Measurements from ENCODE around the gene TMEM181. TPM values are rescaled to one million over a fixed set of nuclear protein-coding genes. Genes with fewer than 3 reads are reported as not detected.

The TMEM181 gene
- total RNA-seq, 1 donor from 2014 or later = 17.0 TPM

- intact Hi-C loops (cut with micrococcal nuclease) = no loop called here
- H3K36me3 Mint-ChIP-seq (ENCODE audit: low read depth) = peaks cover 6% of the 10 kb centered on the region
- H3K4me1 Mint-ChIP-seq (ENCODE audit: low read depth) = peaks cover 24% of the 10 kb centered on the region
- DNase-seq (ENCODE audit: low spot score) = no peak
- peak overlapping the region; percentile 43 for H3K27ac Mint-ChIP-seq
- H3K4me3 Mint-ChIP-seq = peak overlapping the region; percentile 74
- peaks cover 3% of the 10 kb centered on the region for H3K27me3 Mint-ChIP-seq (ENCODE audit: insufficient read depth)
- no peaks in the 10 kb centered on the region for H3K9me3 Mint-ChIP-seq
Measured at GRCh38 chr6:158559338-158559894, 475 bp upstream of the TMEM181 start.

GRCh38 chr6:158560836-158561320 is 987 bp downstream of the TMEM181 start:
- DNase-seq (ENCODE audit: low spot score) = no peak
- peak overlapping the region; percentile 95 for H3K27ac Mint-ChIP-seq
- intact Hi-C loops (cut with micrococcal nuclease) = loop anchor here (1.0 to 5.0 kb wide), 8 partner anchors 24 to 393 kb away; partner anchors contain the start of genes EZR, GTF2H5 and SERAC1
- H3K36me3 Mint-ChIP-seq (ENCODE audit: low read depth) = peaks cover 8% of the 10 kb centered on the region
- peaks cover 3% of the 10 kb centered on the region for H3K27me3 Mint-ChIP-seq (ENCODE audit: insufficient read depth)
- H3K4me3 Mint-ChIP-seq = peak overlapping the region; percentile 97
- peaks cover 36% of the 10 kb centered on the region for H3K4me1 Mint-ChIP-seq (ENCODE audit: low read depth)
- no peaks in the 10 kb centered on the region for H3K9me3 Mint-ChIP-seq

GRCh38 chr6:158561321-158561884 is 1.5 kb downstream of the TMEM181 start:
- Mint-ChIP-seq H3K4me1 (ENCODE audit: low read depth) (peaks cover 40% of the 10 kb centered on the region), H3K9me3 (no peaks in the 10 kb centered on the region), H3K4me3 (peak overlapping the region; percentile 97), H3K27ac (peak overlapping the region; percentile 95), H3K27me3 (ENCODE audit: insufficient read depth) (no peaks in the 10 kb centered on the region), H3K36me3 (ENCODE audit: low read depth) (peaks cover 8% of the 10 kb centered on the region)
- DNase-seq (ENCODE audit: low spot score) = no peak
- intact Hi-C loops (cut with micrococcal nuclease) = loop anchor here (2.0 to 5.0 kb wide), 5 partner anchors 25 to 341 kb away; partner anchors contain the start of gene EZR

GRCh38 chr6:158561938-158562337 is 2.0 kb downstream of the TMEM181 start:
- peaks cover 8% of the 10 kb centered on the region for H3K36me3 Mint-ChIP-seq (ENCODE audit: low read depth)
- no peaks in the 10 kb centered on the region for H3K9me3 Mint-ChIP-seq
- H3K27ac Mint-ChIP-seq = peak overlapping the region; percentile 1
- DNase-seq (ENCODE audit: low spot score) = no peak
- intact Hi-C loops (cut with micrococcal nuclease) = loop anchor here (2.0 to 5.0 kb wide), 5 partner anchors 25 to 341 kb away; partner anchors contain the start of gene EZR
- no peaks in the 10 kb centered on the region for H3K27me3 Mint-ChIP-seq (ENCODE audit: insufficient read depth)
- peaks cover 45% of the 10 kb centered on the region for H3K4me1 Mint-ChIP-seq (ENCODE audit: low read depth)
- peak overlapping the region; percentile 1 for H3K4me3 Mint-ChIP-seq

- H3K27ac Mint-ChIP-seq = no peak overlapping the region
- H3K27me3 Mint-ChIP-seq (ENCODE audit: insufficient read depth) = no peaks in the 10 kb centered on the region
- peak overlapping the region; percentile 47 for H3K4me3 Mint-ChIP-seq
- intact Hi-C loops (cut with micrococcal nuclease) = loop anchor here (5.0 kb wide), 1 partner anchor 253 kb away; the partner anchor contains the start of gene EZR
- H3K9me3 Mint-ChIP-seq = no peaks in the 10 kb centered on the region
- H3K36me3 Mint-ChIP-seq (ENCODE audit: low read depth) = peaks cover 11% of the 10 kb centered on the region
- DNase-seq (ENCODE audit: low spot score) = no peak
- H3K4me1 Mint-ChIP-seq (ENCODE audit: low read depth) = peaks cover 61% of the 10 kb centered on the region
Measured at GRCh38 chr6:158564243-158565121, 4.6 kb downstream of the TMEM181 start.

GRCh38 chr6:158565122-158565429 is 5.2 kb downstream of the TMEM181 start:
- Mint-ChIP-seq H3K4me1 (ENCODE audit: low read depth) (peaks cover 61% of the 10 kb centered on the region), H3K9me3 (no peaks in the 10 kb centered on the region), H3K36me3 (ENCODE audit: low read depth) (peaks cover 12% of the 10 kb centered on the region), H3K27me3 (ENCODE audit: insufficient read depth) (no peaks in the 10 kb centered on the region), H3K4me3 (peak overlapping the region; percentile 24), H3K27ac (no peak overlapping the region)
- DNase-seq (ENCODE audit: low spot score) = no peak
- intact Hi-C loops (cut with micrococcal nuclease) = no loop called here

- Mint-ChIP-seq H3K4me1 (ENCODE audit: low read depth) (peaks cover 61% of the 10 kb centered on the region), H3K36me3 (ENCODE audit: low read depth) (peaks cover 12% of the 10 kb centered on the region), H3K9me3 (no peaks in the 10 kb centered on the region), H3K27ac (no peak overlapping the region), H3K4me3 (no peak overlapping the region), H3K27me3 (ENCODE audit: insufficient read depth) (no peaks in the 10 kb centered on the region)
- intact Hi-C loops (cut with micrococcal nuclease) = no loop called here
- no peak for DNase-seq (ENCODE audit: low spot score)
Measured at GRCh38 chr6:158565482-158566040, 5.7 kb downstream of the TMEM181 start.

GRCh38 chr6:158566207-158566818 is 6.4 kb downstream of the TMEM181 start:
- Mint-ChIP-seq H3K4me3 (no peak overlapping the region), H3K27me3 (ENCODE audit: insufficient read depth) (no peaks in the 10 kb centered on the region), H3K9me3 (no peaks in the 10 kb centered on the region), H3K36me3 (ENCODE audit: low read depth) (peaks cover 11% of the 10 kb centered on the region), H3K27ac (peak overlapping the region; percentile 27), H3K4me1 (ENCODE audit: low read depth) (peaks cover 53% of the 10 kb centered on the region)
- no peak for DNase-seq (ENCODE audit: low spot score)
- intact Hi-C loops (cut with micrococcal nuclease) = no loop called here

- no peak for DNase-seq (ENCODE audit: low spot score)
- Mint-ChIP-seq H3K27ac (peak overlapping the region; percentile 80), H3K36me3 (ENCODE audit: low read depth) (peaks cover 8% of the 10 kb centered on the region), H3K4me3 (no peak overlapping the region), H3K4me1 (ENCODE audit: low read depth) (peaks cover 54% of the 10 kb centered on the region), H3K27me3 (ENCODE audit: insufficient read depth) (no peaks in the 10 kb centered on the region), H3K9me3 (no peaks in the 10 kb centered on the region)
- intact Hi-C loops (cut with micrococcal nuclease) = no loop called here
Measured at GRCh38 chr6:158567152-158567551, 7.3 kb downstream of the TMEM181 start.

GRCh38 chr6:158567871-158568401 is 8.0 kb downstream of the TMEM181 start:
- H3K4me3 Mint-ChIP-seq = peak overlapping the region; percentile 65
- peaks cover 12% of the 10 kb centered on the region for H3K36me3 Mint-ChIP-seq (ENCODE audit: low read depth)
- intact Hi-C loops (cut with micrococcal nuclease) = no loop called here
- no peak for DNase-seq (ENCODE audit: low spot score)
- H3K27me3 Mint-ChIP-seq (ENCODE audit: insufficient read depth) = no peaks in the 10 kb centered on the region
- H3K9me3 Mint-ChIP-seq = no peaks in the 10 kb centered on the region
- H3K27ac Mint-ChIP-seq = peak overlapping the region; percentile 80
- H3K4me1 Mint-ChIP-seq (ENCODE audit: low read depth) = peaks cover 60% of the 10 kb centered on the region

- no peak overlapping the region for H3K4me3 Mint-ChIP-seq
- intact Hi-C loops (cut with micrococcal nuclease) = no loop called here
Measured at GRCh38 chr6:158568549-158568948, 8.7 kb downstream of the TMEM181 start.

GRCh38 chr6:158569036-158569435 is 9.1 kb downstream of the TMEM181 start:
- H3K4me3 Mint-ChIP-seq = no peak overlapping the region
- peaks cover 18% of the 10 kb centered on the region for H3K36me3 Mint-ChIP-seq (ENCODE audit: low read depth)
- H3K4me1 Mint-ChIP-seq (ENCODE audit: low read depth) = peaks cover 64% of the 10 kb centered on the region
- H3K9me3 Mint-ChIP-seq = no peaks in the 10 kb centered on the region
- intact Hi-C loops (cut with micrococcal nuclease) = no loop called here
- no peak for DNase-seq (ENCODE audit: low spot score)
- no peaks in the 10 kb centered on the region for H3K27me3 Mint-ChIP-seq (ENCODE audit: insufficient read depth)
- no peak overlapping the region for H3K27ac Mint-ChIP-seq

More at GRCh38 chr6:158568549-158568948, 8.7 kb downstream of the TMEM181 start:
- Mint-ChIP-seq H3K36me3 (ENCODE audit: low read depth) (peaks cover 17% of the 10 kb centered on the region), H3K27me3 (ENCODE audit: insufficient read depth) (no peaks in the 10 kb centered on the region), H3K4me1 (ENCODE audit: low read depth) (peaks cover 63% of the 10 kb centered on the region), H3K9me3 (no peaks in the 10 kb centered on the region), H3K27ac (peak overlapping the region; percentile 80)
- DNase-seq (ENCODE audit: low spot score) = no peak

Data from activated T-helper 1 cell treated with anti-CD3 and anti-CD28 coated beads, Interleukin-12 subunit alpha, Interleukin-12 subunit beta, Interleukin-2, Interleukin-4 antibody, amounts not matched to agents 30 ng/mL and 10 ng/mL and 1 ng/mL, durations not matched to agents 14 hours and 24 hours and 36 hours (primary cell).